Stimulated activated CD4-positive, alpha-beta T cell treated with anti-CD3 and anti-CD28 coated beads, TNF-alpha, amount 100 ng/mL, for 24 hours (primary cell): Measurements from ENCODE around the gene FOXG1.

Source experiments
- DNase-seq, 3 experiments: peaks; one replicate each; pipeline ENCODE4 v3.0.0-alpha.2; 2020; ENCODE audit warnings: low read depth in 3 of 3

Gene FOXG1

DNA sequence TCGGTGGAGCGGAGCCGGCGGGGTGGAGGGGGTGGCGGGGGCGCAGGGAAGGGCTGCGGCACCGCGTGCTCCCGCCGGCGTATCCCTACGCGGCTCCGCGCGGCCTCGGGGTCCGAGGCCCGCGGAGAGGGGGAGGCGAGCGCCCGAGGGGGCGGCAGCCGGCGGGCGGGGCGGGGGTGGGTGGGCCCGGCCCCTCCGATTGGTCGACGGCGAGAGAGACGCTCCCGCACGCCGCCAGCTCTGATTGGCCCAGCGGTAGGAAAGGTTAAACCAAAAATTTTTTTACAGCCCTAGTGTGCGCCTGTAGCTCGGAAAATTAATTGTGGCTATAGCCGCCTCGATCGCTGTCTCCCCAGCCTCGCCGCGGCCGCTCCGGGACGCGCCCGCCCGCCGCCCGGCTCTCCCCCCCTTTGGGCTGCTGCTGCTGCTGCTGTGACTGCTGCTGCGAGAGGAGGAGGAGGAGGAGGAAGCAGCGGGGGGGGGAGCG is at the start of gene FOXG1:
Gene FOXG1, plus strand, starts transcription at position 319 of the 487 bp plus-strand sequence. CDS start 493 bp downstream, outside the sequence.
- DNase-seq, result no peak

DNA sequence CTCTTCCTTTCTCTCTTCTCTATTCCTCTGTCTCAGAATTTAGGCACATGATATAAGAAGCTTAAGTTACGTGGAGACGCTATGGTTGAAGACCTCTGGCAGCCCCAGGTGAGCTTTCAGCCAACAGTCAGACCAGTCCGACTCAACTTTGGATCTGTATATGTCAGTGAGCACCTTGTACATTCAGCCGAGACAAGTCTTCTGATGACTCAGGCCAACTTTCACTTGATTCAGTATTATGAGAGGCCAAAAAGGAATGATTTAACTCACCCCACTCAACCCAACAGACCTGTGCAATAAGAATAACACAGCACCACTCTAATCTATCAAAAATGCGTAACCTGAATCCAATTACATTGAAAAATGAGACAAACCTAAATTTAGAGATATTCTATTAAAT is 47.5 kb upstream of the FOXG1 start:
- no peak for DNase-seq

DNA sequence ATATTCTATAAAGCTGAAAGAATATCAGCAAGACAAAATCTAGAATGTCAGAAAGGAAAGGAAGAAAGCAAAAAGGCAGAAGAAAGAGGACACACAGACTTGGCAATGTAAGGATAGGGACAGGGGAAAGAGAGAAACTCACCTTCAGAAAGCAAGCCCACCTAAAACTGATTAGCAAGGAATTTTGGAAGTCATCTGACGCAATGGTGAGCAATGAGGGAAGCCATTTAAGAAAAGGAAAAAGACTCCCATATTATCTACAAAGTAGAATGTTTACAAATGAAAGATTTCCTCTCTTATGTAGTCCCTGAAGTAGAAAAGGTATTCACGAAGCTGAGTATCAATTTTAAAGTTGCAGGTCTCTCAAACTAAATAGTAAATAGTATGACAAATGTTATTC is 35.2 kb upstream of the FOXG1 start:
- no peak for DNase-seq

DNA sequence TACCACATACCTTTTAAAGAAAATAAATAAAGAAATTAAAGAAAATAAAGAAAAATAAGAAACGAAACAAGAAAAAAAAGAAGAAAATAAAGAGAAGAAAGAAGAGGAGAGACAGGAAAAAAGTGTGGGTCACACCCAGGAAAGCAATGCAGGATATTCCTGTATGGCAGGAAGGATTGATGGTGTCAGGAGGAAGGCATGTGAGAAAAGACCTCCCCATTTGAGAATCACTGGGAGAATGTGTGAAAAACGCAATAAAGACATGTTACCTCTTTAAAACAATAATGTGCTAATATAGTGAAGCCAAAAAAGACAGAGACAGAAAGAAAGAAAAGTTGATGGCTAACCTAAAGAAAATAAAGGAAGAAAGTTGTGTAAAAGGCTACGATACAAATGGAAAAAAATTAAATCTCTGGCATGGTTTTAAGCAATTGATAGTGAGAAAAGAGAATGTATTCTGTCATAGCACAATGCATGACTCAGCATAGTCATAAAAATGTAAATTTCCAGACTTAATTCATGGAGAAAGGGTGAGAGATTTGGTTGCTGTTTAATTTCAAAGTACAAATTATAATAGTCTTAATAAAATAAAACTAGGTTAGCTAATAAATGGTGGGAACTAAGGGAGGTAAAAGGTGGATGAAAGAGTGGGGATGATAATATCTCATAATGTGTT is 24.3 kb upstream of the FOXG1 start:
- no peak for DNase-seq

DNA sequence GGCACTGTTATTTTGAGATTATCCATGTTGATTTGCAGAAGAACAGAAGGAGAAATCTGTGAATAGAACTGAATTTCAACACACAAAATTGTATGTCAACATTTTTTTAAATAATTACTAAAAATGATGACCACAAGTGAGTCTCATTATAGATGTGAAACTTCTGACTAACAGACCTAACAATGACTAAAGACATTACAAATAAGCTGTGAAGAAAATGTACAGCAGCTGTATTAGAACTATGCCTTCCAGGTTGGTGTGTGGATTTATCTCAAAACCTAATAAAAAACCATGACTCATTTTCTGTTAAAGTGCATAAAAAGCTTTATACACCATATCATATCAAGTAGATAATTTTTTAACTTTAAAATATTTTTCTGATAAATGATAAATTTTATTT is 22.5 kb upstream of the FOXG1 start:
- DNase-seq, result no peak

DNA sequence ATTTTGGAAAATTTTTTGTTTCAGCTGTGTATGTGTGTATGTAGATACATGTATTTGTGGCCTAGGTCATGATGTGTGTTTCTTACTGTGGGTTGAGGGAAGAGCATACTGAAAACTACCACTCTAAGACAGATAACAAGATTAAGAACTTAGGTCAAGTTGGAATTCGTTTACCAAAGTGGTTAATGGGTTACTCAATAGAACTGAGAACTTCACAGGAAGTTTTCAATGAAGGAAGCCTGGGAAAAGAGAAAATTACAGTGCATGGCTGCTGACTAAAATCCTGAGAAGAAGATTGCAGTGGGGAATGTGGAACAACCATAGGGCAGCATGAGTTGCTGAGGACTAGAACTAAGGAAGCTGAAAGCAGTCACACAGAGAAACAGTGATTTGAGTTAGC is 21.4 kb upstream of the FOXG1 start:
- no peak for DNase-seq

DNA sequence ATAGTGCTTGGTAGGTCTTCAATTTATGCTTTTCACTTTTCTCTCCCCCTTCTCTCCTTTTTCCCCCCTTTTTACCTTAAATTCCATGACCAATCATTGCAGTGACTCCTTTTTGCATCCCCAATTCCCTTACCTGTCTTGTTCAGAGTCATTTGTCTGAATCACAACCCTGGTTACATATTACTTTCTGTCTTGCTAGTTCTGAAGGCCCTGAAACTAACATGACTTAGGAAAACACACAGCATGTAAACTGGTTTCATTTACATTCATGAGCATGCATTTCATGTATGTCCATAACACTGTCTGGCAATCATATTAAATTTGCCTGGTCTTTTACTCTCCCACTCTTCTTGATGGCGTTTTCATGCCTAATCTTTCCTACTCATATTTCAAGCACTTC is 20.3 kb upstream of the FOXG1 start:
- no peak for DNase-seq

DNA sequence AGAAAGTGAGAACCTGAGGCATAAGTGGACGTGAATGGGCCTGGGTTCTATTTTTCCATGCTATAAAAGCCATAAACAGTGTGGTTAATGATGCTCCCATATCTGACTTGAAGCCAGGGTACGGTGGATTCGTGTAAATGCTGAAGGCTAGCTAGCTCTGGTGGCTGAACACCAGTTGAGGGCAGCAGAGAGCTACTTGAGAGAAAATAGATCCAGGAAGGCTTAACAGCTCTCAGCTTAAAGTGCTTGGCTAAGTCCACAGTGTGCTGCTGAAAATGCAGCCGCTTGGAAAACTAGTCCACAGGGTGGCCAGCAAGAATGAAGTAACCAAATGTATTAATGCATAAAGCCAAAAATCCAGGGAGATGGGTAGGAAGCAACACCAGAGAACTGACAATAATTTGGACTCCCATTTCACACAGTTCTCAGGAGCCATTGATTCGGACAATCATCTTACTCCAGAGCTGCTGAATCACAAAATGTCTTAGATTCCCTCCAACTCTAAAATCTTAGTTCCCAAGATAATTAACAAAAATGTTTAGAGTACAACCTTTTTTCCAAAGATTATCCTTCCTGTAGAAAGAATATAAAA is 15.0 kb upstream of the FOXG1 start:
- DNase-seq, result no peak

DNA sequence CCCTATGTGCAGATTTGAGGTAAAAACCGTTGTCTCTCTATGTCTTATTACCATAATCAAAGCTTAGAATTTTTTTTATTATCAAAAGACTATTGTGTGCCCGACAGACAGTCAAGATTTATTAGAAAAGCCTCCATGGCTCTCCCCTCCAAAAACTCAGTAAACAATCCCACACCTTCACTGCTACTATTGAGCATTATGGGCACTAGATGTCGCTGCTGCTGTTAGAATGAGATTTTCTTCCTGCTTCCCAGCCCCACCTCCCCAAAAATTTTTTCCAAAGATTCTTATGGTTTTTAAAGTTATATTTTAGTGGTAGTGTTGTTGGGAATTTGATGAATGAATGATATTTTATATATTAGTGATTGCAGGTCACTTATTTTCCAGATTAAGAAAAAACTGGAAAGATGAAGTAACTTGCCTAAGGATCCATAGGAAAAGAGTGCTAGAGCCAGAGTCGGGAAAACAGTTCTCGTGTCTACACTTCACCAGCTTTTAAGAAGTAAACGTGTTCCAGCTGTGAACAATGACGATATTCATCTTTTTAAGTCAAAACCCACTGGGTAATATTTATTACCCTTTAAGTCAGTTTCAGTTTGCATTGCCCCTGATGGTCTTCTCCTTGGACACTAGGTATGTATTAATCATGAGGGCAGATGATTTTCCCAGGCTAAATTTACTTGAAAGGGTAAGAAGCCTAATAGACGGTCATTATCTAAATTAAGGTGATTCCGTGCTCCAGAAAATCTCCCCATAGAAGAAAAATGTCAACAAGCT is 12.2 kb upstream of the FOXG1 start:
- no peak for DNase-seq

DNA sequence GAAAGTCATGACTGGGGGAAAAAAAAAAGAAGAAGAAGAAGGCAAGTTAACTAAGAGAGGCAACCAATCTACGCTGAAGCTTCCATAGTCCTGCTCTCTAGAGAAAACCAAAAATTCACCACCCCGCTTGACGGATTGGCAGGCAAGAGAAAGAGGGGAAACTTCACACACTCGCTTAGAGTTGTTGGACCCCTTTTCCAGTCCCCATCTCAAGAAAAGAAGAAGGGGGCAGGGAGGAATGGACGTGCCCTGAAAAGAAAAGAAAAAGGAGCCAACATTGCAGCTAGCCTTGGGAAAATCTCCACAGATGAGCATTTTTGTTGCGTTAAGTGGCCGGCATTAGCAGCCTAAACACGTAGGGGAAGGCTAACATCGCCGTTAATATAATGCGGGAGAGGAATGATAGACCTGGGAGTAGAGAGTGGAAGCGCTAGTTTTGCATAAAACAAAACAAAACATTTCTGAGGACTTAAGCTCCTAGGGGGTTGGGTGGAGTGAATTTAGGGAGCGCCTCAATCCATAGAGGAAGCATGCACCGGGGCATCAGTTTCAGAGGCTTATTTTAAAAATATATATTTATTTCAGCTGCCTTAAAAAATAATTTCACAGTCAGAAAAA is 11.3 kb upstream of the FOXG1 start:
- no peak for DNase-seq

DNA sequence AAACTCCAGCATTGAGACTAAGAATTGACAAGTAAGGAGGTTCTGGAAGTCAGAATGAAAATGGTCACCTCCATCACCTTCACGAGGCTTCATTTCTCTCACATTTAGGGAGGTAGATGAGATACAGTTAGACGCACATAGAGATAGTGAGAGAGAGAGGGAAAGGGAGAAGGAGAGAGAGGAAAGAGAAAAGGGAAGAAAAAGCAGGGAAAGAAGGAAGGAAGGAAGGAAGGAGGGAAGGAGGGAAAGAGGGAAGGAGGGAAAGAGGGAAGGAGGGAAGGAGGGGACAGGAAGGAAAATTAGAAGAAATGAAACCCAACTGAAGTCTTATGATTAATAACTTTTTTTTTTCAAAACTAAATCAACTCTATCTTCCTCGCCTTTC is 10.7 kb upstream of the FOXG1 start:
- no peak for DNase-seq

DNA sequence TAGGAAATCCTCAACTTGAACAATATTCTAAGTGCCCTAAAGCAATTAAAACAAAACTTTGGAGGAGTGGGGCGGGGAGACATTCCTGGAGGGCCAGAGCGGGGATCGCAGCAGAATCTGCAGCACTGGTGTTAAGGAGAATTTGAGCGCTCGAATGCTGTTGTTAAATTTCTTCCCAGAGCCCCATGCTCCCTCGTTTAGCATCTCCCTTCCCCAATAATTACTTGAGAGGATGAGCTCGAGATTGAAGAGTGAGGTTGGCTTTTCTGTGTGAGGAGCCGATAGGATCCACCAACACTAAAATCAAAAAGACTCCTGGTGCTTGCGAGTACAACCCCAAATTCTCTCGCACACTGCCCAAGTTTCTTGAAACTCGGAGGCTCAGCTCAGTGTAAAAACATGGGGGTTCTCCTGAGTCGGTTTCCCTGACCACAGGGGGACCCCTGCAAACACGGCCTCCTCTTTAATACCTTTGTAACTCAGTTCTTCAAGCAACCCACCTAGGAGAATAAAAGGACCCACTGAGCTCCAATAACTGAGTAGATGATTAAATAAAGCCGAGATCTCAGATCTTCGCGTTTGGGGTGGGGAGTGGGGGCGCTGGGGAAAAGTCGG is 10.2 kb upstream of the FOXG1 start:
- DNase-seq, result no peak

DNA sequence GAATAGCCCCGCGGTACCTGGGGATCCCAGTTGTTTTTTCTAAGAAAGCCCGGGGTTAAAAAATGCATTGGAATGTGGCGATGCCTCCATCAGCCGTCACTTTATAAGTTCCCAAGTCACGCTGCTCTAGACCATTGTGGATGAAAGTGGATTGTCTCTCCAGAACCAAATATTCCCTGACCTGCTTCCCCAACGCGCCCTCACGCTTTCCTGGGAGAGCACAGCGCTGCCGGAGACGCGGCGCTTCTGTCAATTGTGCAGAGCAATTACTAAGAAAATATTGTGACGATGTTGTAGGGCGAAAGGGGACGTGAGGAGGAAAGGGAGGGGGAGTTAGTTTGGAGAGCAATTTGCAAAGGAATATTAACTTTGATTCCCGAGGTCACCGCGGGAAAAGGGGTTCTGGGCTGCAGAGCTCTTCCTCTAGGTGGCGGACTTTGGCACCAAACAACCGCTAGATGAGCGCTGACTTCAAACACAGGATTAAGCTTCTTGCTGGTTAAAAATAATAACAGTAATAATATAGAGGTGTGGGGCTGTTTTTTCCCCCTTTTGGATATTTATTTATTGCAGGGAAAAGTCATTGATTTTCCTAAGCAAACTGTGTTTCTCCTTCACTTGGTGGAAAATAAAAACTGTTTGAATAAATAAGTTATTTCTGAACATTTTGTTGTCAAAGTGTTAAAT is 9.6 kb upstream of the FOXG1 start:
- DNase-seq, result no peak

DNA sequence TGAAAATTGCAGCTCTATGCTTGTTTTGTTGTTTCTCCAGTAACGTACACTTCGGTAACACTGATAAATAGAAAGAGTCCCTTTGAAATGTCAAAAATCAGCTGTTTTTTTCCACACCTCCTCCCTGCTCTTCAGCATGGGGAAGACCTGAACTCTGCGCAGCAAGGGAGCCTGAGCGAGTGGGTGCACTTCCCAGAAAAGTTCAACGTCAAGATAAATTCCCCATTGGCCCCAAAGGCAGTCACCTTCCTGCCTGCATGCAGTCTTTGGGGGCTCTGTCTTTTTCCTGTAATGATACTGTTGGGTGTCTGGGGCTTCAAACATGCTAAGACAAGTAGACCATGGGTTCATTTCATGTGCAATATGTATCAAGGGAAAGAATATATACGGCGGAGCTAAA is 8.8 kb upstream of the FOXG1 start:
- DNase-seq, result no peak

DNA sequence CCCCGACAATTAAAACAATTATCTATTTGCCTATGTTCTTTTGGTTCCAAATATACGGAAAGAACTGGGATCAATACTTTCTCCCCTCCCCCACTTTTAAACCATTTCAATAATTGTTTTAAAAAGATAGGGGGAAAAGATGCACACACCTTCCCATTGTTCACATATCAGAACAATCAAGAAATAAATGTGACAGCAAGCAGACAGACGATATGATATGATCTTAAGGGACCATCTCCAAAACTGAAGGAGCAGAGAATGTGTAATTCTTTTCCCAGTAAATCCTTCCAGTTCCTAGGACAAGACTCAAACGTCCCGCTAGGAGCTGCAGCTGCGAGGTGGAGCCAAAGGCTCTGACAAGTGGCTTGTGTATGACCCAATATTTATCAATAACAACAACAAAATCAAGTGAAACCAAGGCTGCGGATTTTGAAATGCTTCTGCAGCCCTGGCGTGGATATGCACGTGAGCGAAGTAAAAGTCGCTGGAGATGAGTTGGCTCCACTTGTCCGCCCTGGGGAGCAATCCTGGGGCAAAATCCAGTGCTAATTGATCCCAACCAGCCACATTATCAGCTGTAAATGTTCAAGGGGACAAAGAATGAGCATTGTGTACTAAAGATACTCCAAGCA is 8.2 kb upstream of the FOXG1 start:
- no peak for DNase-seq

DNA sequence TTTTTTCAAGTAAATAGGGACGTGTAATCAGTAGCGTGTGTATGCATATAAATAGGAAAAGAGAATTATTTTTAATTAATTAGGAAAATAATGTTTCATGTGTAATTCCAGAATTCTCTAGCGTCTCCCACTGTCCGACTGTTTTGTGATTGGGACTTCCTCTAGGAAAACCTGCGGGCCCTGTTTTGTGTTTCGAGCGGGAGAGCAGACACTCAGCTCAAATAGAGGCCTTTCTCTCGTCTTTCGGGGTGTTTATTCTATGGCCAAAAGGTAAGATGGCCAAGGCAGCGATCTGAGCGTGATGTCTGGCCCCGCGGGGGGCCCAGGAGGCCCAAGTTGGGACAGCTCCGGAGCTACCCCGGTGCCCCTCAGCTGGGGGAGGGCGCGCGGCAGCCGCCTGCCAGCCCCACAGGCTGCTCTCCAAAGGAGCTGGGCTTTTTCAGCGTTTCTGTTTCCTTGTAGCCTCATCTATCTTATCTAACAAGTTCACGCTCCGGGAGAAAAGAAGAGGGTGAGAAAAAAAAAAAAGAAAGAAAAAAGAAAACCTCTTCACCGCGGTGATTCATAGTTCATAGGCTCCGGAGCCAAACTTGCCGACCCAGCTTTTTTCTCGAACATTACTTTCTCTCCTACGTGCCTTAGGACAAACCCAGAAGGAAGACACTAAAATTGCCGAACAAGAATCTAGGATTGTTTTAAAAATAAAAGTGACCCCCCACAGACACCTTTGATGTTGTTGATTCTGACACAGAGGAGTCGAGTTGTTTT is 7.5 kb upstream of the FOXG1 start:
- no peak for DNase-seq

DNA sequence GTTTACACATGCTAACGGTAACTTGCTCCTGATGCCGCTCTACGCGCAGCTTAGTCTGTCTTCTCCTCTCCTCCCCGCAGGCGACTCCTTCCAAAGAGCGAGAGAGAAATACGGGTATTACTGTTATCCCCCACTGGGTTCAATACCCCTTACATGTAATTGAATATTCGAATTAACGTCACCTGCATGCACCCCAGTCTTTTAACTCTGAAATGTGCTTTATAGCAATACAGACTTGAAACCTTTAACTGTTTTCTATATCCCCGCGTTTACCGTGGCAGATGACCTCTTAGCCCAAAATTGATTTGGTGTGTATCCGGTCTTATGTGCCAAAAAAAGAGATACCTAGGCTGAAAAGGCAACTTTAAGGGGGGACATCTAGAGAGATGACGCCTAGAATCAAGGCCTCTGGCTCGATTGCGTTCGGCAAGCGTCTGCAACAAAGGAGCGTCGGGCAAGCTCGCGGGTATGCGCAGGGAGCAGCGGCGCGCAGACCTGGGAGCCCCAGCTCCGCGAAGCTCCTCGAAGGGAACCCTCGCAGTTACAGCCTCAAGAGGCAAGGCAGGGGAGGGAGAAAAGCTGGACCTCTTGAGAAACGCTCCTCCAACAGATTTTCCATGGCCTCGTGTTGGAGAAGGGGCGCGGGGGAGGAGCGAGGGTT is 6.8 kb upstream of the FOXG1 start:
- DNase-seq, result no peak

DNA sequence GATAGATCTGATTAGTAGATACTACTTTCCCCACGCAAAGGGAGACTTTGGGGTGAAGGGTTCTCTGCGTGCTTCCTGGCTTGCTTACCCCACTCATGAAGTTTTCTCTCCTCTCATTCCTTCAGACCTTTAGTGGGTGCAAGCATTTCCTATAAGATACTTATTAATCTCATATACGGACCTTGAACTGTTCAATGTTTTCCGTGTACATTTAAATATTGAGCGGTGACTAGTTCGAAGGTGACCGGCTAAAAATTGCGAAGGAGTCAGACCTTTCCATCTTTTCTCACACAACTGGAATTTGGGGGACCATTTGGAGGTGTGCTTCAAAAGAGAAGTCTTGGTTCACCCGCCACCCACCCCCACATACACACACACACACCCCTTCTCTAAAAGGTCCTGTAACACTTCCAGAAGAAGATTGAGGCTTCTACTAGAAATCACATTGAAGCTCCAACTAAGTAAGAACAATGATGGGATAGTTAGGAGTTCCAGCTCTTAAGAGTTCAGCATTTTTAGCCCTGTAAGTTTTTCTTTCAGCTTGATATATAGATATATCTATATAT is 6.1 kb upstream of the FOXG1 start:
- DNase-seq, result no peak
